ENCODE measurements around the gene CTSW. TPM values are rescaled to one million over a fixed set of nuclear protein-coding genes. Genes with fewer than 3 reads are reported as not detected.
"Not testable (repeated sequence)": the region's sequence is repeated elsewhere in the genome, so short reads cannot be mapped to it uniquely, and the experiment has no call there.

Gene CTSW
- polyA plus RNA-seq, 3 donors, result 0.73 to 1.5 (median 1.5) TPM

DNA sequence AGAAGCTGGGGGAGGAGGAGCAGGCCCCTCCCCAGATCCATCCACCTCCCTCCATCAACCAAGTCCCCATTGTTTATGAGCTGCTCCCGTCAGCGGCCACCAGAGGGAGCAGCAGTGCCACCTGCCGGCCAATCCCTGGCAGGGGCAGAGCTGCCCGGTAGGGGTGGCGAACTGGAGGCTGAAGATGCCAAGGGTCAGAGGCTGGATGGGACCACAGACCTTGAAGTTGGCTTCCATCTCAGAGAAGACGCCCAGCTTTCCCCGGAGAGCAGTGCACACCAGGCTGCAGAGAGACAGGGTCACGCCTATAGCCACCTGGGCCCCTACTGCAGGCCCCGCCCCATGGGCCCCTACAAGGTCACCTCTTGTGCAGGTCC, 5.1 kb downstream of the CTSW start:
- no peak for DNase-seq

DNA sequence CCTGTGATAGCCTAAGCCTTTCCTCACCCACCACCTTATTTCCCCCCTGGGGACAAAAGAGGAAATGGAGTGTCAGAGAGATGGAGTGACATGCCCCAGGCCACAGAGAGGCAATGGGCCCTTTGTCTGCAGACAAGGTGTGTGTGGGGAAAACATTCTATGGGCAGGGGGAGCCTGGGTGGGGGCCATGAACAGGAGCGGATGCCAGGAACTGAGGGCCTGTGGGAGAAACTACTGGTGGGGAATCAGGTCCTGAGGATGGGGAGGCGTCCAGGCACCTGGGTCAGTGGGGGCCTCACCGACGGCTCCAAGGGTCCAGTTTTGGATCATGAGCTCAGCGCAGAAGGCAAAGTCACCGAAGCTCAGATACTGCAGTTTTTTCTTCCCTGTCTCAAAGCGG, 5.6 kb downstream of the CTSW start:
- no peak for DNase-seq

DNA sequence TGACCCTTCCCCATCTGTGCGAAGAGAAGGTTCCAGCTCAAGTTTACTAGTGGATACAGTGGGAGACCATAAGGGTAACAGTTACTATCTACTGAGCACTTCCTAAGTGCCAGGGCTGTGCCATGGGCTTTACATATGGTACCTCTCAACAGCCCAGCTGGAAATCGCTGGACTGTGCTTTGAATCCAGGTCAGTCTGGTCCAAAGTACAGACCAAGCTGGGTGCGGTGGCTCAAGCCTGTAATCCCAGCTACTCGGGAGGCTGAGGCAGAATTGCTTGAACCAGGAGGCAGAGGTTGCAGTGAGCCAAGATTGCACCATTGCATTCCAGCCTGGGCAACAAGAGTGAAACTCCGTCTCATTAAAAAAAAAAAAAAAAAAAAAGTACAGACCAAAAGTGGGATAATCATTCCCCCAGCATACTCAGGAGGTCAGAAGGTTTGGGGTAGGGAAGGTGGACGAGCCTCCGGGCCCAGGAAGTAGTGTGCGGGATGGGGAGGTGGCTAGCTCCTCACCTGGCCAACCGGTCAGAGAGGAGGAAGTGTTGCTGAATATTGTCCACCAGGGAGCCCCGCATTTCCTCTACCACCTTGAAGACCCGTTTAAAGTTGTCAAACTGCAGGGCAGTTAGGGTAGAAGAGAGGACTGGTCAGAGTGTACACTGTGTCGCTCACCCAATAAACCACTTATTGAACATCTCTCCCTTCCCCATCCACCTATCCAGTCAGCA, 6.3 kb downstream of the CTSW start:
- DNase-seq, result no peak

DNA sequence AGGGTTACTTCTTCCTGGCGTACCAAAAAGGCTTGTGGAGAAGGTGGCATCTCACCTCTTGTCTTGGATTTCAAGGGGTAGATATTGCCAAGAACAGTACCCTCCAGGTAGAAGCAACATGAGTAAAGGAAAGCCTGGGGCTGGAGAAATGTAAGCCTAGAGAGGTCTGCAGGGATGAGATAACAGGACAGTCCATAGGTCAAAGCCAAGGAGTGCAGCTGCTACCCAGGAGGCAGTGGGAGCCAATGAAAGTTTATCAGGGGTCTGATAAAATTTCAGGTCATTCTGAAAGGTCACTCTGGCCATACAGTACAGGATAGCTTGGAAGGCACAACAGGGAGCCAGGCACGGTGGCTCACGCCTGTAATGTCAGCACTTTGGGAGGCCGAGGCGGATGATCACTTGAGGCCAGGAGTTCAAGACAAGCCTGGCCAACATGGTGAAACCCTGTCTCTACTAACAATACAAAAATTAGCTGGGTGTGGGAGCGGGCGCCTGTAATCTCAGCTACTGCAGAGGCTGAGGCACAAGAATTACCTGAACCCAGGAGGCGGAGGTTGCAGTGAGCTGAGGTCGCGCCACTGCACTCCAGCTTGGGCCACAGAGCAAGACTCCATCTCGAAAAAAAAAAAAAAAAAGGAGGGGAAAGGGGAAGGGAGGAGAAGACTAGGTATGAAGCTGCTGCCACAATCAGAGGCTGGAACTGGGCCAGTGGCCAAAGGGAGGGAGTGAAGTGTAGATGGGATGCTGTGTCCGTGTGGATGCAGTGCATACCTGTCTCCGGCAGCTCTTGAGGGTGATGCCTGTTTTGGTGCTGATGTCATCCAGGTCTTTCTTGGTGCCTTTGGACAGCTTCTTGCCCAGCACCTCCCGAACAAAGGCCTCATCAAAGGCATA, 7.4 kb downstream of the CTSW start:
- no peak for DNase-seq

DNA sequence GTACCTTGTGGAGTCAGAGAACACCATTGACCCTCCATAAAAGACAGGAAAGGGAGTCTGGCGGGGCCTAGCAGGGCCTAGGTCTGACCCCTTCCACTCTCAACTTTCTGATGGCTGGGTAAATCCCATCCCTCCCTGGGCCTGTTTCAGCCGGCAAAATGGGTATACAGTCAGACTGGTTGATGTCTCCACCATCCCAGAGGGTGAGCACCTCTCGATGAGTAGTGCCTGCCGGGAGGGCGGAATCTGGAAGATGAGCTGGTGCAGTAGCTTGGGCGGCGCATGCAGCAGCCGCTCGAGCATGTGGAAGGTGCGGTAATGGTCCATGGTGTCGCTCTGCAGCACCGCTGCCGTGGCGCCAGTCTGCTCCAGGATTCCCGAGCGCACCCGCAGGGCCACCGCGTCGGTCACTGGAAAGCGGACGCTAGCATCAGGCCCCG, 8.1 kb downstream of the CTSW start:
- no peak for DNase-seq

DNA sequence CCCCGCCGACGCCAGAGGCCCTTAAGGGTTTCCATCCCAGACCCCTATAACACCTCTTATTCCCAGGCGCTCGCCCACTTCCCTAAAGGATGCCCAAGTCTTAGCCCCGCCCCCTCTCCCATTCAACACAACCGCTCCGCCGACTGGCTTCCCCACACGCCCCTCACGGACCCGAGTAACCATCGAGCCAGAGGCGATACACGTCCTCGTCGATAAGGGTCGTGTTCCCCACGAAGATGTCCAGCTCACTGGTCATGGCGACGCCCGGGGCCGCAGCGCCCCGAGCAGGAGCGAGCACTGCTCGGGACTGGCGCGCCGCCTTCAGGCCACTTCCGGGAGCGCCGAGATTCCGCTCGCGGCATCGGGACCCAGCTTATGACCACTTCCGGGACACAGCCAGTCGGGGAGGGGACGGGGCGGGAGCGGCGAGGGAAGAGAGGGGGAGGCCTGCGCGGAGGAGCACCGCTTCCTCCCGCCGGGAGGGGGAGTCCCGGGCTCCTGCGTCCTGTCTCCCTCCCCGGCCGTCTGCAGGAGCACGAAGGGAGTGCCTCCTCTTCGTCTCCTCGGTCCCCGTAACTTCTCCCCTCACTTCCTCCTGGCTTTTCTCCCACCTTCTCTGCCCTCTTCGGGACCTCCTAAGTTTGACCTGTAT, 8.7 kb downstream of the CTSW start, which contains the start of gene FIBP:
TSS of gene FIBP (minus strand) at position 309 of the 652 bp plus-strand sequence. CDS start at position 256, 53 bp downstream.
- peak; percentile 96 for DNase-seq

DNA sequence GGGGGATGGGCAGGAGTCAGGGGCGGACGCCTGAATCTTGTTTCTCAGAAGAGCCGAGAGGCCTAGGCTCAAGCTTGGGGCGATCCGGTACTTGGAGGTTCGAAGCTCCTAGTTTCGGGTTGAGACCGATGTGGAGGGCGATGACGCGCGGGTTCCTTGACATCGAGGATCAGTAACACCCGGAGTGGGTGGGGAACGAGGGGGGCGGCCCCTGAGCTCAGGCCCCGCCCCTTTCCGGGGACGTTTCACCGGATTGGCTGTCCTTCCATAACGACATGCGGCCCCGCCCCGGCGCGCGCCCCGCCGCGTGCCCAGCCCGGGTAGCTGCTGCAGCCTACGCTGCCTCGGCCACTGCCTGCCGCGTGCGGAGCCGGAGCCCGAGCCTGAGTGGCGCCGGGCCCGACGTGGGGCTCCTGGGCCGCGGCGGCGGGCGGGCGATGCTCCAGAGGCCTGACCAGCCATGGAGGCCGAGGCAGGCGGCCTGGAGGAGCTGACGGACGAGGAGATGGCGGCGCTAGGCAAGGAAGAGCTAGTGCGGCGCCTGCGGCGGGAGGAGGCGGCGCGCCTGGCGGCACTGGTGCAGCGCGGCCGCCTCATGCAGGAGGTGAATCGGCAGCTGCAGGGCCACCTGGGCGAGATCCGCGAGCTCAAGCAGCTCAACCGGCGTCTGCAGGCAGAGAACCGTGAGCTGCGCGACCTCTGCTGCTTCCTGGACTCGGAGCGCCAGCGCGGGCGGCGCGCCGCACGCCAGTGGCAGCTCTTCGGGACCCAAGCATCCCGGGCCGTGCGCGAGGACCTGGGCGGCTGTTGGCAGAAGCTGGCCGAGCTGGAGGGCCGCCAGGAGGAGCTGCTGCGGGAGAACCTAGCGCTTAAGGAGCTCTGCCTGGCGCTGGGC, 10.9 kb downstream of the CTSW start, which contains the start of gene CCDC85B:
TSS of gene CCDC85B (plus strand) at position 350 of the 895 bp plus-strand sequence. CDS start at position 461, 111 bp downstream.
- peak; percentile 97 for DNase-seq

DNA sequence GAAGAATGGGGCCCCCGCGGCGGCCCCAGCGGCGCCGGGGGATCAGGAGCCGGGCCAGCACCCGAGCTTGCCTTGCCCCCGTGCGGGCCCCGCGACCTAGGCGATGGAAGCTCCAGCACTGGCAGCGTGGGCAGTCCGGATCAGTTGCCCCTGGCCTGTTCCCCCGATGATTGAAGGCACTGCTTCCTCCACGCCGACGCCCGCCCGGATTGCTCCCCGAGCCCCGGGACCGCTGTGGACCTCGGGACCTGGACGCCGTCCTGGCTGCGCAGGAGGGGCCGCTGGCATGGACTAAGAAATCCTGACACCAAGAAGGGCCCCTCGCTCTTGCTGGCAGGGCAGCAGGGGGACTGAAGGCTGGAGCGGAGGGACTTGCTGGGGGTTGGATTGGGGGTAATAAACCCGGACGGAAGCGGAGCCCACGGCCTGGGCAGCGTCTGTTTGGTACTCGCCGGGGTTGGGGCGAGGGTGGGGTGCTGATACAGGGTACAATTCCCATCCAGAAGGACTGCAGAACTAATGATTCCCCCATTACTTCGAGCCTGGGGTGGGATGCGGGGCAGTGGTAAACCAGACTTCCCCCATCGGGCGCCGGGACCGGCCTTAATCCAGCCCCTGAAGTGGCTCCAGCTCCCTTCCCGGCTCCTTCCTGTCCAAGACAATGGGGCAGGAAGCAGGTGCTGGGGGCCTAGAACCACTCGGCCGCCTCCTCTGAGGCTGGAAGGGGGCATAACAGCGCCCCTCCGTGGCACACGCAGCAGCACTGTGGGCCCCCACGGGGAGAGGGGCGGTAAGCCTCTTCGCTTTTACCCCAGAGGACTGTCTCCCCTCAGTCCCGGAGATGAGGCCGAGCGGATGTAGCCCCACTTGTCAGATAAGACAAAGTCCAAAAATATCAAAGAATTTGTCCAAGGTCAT, 11.8 kb downstream of the CTSW start:
- no peak for DNase-seq

DNA sequence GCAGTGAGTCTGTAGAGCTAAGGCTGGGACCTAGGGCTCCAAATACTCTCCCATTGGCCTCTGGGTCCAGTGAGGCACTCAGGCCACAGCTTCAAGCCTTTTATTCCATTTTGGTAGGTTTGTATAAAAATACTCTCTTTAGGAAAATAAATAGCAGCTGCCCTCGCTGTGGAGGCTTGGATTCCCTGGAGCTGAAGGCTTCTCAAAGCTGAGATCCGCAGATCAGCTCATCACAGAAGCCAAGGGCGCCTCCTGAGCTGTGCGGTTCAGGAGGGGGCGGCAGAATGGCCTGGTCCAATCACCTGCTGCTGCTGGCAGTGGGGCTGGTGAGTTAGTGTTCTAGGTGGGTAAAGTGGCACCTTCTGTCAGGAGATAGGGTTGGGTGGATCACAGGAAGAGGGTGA, 12.5 kb downstream of the CTSW start:
- DNase-seq, result not testable (repeated sequence)

DNA sequence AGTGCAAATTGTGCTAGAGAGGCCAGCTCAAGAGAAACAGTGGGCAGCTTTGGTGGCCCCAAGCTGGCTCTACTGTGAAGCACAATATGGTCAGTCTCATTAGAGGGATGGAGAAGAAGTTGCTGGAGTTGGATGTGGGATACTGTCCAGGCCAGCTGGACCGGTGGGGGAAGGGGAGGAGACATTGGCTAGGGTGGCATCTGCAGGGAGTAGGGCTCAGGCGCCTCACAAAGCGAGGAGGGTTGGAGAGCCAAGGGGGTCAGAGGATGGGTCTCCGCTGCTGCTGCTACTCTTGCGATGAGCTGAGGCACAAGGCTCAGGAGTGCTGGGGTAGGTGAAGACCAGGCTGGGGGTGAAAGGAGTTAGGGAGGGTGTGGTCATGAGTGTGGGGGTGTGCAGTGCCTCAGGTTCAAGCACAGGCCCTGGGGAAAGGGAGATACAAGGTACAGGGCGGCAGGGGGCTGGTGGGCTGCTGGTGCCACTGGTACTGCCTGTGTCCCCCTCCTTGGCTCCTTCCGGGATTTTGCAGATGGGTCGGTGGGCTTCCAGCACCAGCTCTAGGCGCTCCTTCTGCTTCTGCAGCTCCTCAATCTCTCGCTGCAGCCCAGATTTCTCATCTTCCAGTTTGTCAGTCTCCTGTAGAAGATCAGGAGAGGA, 13.2 kb downstream of the CTSW start:
- no peak for DNase-seq

DNA sequence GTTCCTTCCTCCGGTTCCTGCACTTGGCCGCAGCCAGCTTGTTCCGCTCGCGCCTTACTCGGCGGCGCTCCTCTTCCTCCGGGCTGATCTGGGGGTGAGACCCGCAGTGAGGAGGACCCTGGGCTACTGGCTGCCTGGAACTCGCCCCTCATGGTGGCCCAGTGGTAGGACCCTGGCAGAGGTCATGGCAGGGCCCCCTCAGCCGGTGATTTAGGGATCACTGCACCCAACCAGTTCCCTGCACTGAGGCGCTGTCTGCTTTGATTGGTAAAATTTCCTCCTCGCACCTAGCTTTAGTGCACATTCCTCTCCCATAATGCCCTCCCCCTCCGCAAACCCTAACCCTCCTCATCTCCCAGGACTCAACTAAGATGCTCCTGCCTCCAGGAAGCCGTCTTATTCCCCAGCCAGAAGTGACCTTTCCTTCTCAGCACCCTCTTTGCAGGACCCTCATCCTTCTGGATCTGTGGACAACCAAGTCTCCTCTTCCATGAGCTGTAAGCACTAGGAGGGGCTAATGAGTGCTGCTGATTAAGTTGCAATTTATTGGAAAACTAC, 14.5 kb downstream of the CTSW start:
- DNase-seq, result no peak

DNA sequence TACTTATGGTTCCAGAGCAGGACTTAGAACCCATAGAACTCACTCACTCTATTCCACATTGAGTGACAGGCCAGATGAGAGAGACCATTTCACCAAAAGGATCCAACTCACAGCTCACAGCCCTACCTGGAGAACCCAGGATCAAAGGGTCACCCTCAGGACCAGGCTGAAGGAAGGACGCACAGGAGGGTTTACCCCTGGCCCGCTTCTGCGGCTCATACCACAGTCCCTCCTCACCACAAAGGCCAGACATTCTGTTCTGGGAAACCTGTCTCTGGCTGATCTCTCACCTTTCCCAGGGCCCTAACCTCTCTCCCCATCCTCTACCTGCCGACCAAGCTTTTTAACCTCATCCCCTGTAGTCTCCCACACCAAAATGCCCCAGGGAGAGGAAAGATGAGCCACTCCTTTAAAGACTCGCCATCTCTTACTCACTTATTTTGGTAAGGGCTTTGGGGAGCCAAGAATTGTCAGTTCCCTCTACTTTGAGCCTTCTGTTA, 15.9 kb downstream of the CTSW start:
- DNase-seq, result no peak

DNA sequence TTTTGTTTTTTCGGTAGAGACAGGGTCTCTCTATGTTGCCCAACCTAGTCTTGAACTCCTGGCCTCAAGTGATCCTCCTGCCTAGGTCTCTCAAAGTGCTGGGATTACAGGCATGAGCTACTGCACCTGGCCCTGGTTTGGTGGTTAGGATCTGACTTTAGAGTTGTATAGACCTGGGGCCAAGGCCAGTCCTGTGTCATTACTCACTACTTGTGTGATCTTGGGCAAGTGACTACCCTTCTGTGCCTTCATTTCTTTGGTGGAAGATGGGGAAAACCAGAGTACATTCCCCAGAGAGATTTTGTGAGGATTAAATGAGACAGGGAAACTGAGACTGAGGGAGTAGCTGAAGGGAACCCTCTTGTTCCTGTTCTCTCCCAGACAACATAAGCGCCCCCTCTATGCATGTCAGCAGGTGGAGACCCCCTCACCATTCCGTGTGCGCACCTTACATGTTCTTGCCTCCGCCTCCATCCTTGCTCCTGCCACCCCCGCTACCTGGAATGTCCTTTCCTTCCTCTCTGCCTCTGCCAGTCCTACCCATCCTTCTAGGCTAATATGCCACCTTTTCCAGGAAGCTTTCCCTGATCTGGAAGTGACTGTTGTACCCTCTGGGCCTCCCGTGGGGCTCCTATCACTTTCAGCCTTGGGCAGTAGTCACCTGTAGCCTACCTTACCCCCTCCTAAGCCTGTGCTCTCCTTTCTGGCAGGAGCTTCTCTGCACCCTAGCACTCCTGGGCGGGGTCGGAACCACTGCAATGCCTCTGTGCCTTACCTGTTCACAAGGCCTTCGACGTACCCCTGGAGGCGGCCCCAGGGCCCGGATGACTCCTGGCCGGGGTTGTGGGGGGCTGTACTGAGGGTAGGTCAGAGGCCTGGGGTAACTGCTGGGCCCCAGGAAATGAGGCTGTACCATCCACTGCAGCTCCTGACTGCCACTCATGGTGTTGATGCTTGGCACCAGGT, 16.7 kb downstream of the CTSW start:
- no peak for DNase-seq

DNA sequence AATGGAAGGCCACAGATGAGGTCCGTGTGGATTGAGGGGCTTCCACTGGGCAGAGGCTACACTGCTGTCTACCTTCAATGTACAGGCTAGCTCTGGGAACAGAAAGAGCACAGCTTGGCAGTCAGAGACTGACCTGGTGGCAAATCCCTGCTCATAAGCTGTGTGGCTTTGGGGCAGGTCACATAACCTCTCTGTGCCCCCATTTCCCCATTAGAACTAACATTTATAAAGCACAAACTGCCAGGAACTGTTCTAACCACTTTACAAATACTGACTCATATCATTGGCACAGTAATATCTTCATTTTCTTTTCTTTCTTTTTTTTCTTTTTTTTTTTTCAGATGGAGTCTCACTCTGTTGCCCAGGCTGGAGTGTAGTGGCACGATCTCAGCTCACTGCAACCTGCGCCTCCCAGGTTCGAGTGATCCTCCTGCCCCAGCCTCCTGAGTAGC, 17.4 kb downstream of the CTSW start:
- DNase-seq, result no peak

DNA sequence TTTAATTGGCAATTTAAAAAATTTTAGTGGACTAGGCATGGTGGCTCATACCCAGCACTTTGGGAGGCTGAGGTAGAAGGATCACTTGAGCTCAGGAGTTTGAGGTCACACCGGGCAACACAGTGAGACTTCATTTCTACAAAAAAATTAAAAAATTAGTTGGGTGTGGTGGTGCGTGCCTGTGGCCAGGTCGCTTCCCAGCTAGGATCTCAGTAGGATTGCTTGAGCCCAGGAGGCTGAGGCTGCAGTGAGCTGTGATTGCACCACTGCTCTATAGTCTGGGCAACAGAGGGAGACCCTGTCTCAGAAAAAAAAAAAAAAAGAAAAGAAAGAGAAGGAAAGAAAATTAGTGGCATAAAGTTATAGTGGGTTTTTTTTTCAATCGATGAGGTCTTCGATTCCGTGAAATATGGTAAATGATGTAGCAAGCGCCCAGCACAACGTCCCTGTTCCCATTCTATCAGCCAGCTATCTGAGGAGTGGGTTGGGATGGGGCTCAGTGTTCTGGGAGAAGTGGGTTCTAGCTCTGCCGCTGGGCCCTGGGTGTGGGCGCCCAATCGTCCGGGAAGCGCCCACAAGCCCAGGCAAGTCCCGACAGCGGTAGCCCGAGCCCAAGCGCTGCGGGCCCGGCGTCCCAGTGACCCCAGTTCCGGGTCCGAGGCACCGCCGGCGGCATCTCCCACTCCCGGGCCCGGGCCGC, 19.2 kb downstream of the CTSW start:
- DNase-seq, result no peak

DNA sequence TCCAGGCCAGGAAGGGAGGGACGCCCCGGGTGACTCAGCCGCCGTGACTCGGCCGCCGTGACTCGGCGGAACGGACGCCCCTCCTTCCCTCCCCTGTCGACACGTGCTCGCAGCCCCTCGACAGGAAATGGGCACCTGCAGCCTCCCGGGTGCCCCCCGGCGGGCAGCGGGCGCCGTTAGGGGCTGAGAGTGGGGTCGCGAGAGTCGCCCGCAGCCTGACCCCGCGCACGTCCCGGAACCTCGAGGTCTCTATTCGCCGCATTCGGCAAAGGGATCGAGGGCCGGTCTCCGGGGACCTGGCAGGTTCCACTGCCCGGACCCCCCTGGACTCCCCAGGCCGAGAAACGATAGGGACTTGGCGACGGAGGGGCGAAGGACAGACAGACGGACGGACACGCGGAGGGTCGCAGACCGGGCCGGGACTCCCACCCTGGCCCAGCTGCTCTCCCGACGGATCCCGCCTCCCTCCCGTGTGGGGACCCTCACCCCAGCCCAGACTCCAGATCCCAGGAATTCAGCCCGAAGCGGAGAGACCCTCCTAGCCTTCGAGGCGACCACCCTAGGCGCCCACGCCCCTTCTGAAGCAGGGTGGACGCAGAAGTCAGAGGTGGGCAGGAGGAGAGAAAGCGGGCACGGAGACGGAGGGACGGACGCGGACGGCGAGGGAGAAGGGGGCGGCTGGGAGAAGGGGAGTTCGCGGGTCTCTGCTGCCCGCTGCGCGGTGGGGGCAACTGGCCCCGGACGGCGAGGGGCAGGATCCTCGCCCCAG, 19.9 kb downstream of the CTSW start:
- DNase-seq, result peak; percentile 35
